ENCODE measurements around the gene TAGAP. TPM values are rescaled to one million over a fixed set of nuclear protein-coding genes. Genes with fewer than 3 reads are reported as not detected.

TAGAP gene
- total and polyA plus RNA-seq, 2 donors: 2.5 to 3.5 TPM

DNA sequence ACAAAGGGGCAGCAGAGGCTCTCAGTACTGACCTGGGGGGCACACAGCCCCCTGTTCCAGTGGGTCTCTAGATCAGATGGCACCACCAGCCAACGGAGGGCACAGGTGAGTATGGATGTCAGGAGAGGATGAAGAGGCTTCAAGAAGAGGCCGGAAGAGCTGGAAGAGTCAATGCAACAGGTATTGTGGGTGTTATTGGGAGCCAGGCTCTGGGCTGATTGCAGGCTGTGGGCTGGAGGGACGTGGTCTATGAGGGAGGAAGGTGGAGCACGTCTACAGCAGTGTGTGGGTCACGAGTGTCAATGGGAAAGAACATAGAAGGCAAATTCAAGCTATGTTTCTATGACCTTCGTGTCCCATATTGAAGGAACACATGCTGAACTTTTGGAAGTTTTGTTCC lies 18.8 kb upstream of the TAGAP start:
- 88% methylated on average over 6 of the region's 6 CpGs for WGBS

DNA sequence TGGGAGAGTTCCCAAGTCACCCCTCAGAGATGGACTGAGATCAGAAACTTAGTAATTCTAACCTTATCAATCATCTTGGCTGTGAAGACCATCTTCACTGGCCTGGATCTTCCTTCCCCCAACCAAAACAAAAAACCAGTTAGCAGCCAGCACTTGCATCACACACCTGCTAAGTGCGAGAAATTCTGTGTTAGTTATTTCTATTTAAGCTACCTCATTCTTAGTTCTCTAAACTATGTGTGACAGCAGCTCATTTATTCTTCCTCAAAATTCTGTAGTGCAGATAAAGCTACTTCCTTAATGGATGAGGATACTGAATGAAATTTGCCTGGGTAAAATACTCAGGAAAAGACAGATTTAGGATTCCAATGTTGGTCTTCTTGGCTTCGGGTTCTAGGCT lies 18.2 kb upstream of the TAGAP start:
- Histone ChIP-seq H3K27ac (ENCODE audit: low read depth) (no peak overlapping the region), H3K4me1 (ENCODE audit: insufficient read depth) (no peaks in the 10 kb centered on the region), H3K36me3 (ENCODE audit: insufficient read depth) (no peaks in the 10 kb centered on the region), H3K4me3 (ENCODE audit: low read depth, low read length) (no peak overlapping the region)
- no peak for DNase-seq (ENCODE audit: extremely low spot score)
- WGBS: 80% methylated on average over 2 of the region's 2 CpGs

More for the DNA sequence above, 18.8 kb upstream of the TAGAP start:
- Histone ChIP-seq H3K4me3 (ENCODE audit: low read depth, low read length) (no peak overlapping the region), H3K27ac (ENCODE audit: low read depth) (no peak overlapping the region), H3K4me1 (ENCODE audit: insufficient read depth) (no peaks in the 10 kb centered on the region), H3K36me3 (ENCODE audit: insufficient read depth) (no peaks in the 10 kb centered on the region)
- DNase-seq (ENCODE audit: extremely low spot score): no peak

DNA sequence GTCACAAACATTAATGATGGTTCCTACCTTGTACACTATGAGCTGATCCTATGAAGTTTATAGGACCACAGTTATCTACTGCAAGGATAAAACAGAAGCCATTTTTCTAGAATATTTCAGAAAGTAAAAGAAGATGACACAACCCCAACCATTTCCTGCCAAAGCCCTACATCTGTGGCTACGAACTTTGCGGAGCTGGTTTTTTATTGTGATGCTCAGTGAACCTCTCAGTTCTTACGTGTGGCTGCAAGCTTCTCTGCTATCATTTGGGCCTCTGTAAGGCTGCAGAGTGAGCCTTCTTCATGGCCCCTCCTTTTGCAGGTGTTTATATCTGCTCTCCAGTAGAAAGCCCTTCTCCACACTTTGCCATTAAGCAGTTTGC lies 17.8 kb upstream of the TAGAP start:
- H3K27ac ChIP-seq (ENCODE audit: low read depth): no peak overlapping the region
- WGBS: 83% methylated on average over 3 of the region's 3 CpGs
- no peaks in the 10 kb centered on the region for H3K36me3 ChIP-seq (ENCODE audit: insufficient read depth)
- DNase-seq (ENCODE audit: extremely low spot score): no peak
- H3K4me1 ChIP-seq (ENCODE audit: insufficient read depth): no peaks in the 10 kb centered on the region
- H3K4me3 ChIP-seq (ENCODE audit: low read depth, low read length): no peak overlapping the region

DNA sequence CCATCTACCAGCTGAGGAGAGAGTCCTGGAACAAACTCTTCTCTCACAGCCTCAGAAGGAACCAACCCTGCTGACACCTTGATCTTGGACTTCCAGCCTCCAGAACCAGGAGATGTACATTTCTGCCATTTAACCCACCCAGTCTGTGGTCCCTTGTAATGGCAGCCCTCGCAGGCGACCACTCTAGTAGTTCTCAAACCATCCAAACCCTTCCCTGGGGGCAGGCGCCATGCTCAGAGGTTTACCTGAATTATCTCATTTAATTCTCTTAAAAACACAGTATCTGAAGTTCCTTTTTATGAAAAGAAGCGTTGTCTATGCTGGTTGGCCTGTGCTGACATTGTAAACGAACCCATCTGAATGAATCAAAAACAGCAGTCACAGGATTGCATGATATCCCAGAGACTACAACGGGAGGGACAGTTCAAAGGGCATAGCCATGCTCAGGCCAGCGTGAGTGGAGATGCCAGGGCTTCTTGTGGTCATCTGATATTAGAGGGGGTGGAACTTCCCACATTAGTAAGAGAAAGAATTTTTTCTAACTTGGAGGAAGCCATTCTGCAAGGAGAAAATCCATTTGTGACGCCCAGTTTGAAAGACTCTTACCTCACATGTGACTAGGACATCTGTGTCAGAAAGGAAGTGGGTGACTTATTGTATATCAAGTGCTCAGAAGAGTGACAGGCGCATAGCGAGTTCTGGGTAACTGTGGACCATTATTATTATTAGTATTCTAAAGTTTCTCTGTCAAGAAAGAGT lies 17.2 kb upstream of the TAGAP start:
- 85% methylated on average over 10 of the region's 10 CpGs for WGBS
- H3K4me3 ChIP-seq (ENCODE audit: low read depth, low read length): no peak overlapping the region
- no peak for DNase-seq (ENCODE audit: extremely low spot score)
- H3K4me1 ChIP-seq (ENCODE audit: insufficient read depth): no peaks in the 10 kb centered on the region
- no peaks in the 10 kb centered on the region for H3K36me3 ChIP-seq (ENCODE audit: insufficient read depth)
- no peak overlapping the region for H3K27ac ChIP-seq (ENCODE audit: low read depth)

DNA sequence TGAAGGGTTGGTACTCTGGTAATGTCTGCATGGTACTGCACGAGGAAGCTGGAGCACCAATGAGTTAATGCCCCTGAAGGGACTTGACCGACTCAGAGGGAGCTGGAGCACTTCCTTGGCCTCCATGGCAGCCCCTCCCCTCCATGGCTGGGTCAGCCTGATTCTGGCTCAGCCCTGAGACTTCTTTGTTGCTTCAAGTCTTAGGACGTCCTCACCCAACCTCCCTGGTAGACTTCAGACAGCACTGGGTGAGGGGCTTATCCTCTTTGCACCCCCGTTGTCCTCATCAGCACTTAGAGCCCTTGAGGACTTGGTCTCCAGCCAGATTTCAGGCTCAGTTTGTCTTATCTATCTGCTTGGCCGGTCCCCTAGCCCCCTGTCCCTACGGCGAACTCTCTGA lies 16.4 kb upstream of the TAGAP start:
- H3K27ac ChIP-seq (ENCODE audit: low read depth): no peak overlapping the region
- WGBS: 82% methylated on average over 7 of the region's 7 CpGs
- H3K4me1 ChIP-seq (ENCODE audit: insufficient read depth): no peaks in the 10 kb centered on the region
- H3K36me3 ChIP-seq (ENCODE audit: insufficient read depth): no peaks in the 10 kb centered on the region
- H3K4me3 ChIP-seq (ENCODE audit: low read depth, low read length): no peak overlapping the region
- DNase-seq (ENCODE audit: extremely low spot score): no peak

DNA sequence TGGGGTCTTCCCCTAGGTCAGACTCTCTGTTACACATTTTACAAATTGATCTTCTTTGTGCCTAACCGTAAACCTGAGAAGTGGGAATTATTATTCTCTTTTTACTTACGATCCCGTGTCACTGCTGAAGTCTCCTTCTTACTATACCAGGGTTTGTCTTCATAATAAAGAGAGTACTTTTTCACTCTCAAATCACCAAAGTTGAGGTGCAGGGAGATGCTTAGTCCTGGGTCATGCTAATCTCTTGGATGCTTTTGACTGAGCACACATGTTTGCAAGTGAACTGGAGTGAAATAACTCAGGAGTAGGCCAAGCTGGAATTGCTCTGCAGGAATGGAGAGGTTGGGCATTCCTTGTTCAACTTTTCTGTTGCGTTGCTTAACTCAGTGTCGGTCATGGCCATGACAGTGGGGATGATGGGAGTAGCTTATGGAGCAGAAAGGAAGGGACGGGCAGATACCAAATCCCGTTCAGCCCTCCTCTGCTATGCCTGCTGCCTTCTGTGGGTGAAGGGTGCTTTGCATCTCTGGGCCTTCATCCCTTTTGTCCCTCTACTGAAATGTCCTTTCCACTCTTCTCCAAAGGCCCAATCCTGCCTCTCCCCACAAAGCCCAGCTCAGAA lies 15.2 kb upstream of the TAGAP start:
- H3K4me3 ChIP-seq (ENCODE audit: low read depth, low read length): no peak overlapping the region
- 93% methylated on average over 7 of the region's 7 CpGs for WGBS
- H3K36me3 ChIP-seq (ENCODE audit: insufficient read depth): no peaks in the 10 kb centered on the region
- no peak for DNase-seq (ENCODE audit: extremely low spot score)
- H3K27ac ChIP-seq (ENCODE audit: low read depth): no peak overlapping the region
- peaks cover 2% of the 10 kb centered on the region for H3K4me1 ChIP-seq (ENCODE audit: insufficient read depth)

DNA sequence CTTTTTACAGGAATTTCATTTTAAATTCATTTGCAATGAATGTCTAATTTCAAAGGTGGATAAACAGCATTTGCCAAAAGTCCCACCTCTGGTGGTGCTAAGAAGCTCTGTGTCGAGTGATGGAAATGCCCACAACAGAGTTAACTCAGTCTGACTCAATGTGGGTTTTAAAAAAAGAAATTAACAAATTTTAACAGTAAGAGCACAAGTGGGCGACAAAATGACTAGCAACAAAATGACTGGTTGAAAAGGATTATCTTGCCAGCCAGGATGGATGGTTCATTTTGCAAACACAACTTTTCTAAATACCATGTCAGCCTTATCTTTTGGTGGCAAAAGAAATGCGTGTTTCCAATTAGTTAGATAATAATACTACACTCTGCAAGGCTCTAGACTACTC lies 14.3 kb upstream of the TAGAP start:
- 86% methylated on average over 3 of the region's 3 CpGs for WGBS
- no peak overlapping the region for H3K27ac ChIP-seq (ENCODE audit: low read depth)
- H3K4me1 ChIP-seq (ENCODE audit: insufficient read depth): peaks cover 2% of the 10 kb centered on the region
- H3K4me3 ChIP-seq (ENCODE audit: low read depth, low read length): no peak overlapping the region
- no peaks in the 10 kb centered on the region for H3K36me3 ChIP-seq (ENCODE audit: insufficient read depth)
- no peak for DNase-seq (ENCODE audit: extremely low spot score)

DNA sequence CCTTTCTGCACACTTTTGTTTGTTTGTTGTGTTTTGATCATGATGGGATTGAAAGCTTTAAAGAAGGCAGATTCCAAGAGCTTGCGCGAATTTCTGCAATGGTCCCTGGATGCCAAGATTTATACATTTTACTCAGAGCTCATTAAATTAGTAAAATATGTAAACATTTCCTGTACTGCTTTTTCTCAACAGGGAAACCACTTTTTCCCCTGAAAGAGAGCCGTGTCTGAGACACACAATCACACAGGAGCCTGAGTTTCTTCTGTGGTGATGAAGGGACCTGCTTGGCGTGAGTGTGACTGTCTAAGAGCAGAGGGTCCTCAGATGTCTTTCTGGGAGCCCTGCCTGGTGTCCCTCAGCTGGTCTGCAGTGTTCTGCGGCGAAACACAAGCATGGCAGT lies 12.1 kb upstream of the TAGAP start:
- H3K4me1 ChIP-seq (ENCODE audit: insufficient read depth): peaks cover 2% of the 10 kb centered on the region
- 53% methylated on average over 6 of the region's 6 CpGs for WGBS
- DNase-seq (ENCODE audit: extremely low spot score): no peak

DNA sequence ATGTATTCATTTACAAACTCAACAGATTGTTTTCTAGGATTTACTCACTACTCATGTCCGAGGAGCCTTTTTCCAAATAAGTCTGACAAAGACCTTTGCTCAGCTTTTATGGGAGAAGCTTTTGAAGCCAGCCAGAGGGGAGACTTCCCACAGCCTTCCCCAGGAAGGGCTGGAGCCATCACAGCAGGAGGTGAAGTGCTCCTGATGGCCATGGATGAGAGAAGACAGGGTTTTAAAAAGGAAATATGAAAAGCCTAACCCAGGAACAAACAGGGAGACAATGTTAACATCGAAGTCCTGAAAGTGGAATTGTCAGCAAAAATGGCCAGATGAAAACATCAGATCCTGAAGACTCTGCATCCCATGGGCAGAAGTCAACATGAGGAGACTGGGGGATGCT lies 11.6 kb upstream of the TAGAP start:
- WGBS: 18% methylated on average over 2 of the region's 2 CpGs
- Histone ChIP-seq H3K4me3 (ENCODE audit: low read depth, low read length) (no peak overlapping the region), H3K36me3 (ENCODE audit: insufficient read depth) (no peaks in the 10 kb centered on the region), H3K4me1 (ENCODE audit: insufficient read depth) (peaks cover 2% of the 10 kb centered on the region), H3K27ac (ENCODE audit: low read depth) (no peak overlapping the region)
- DNase-seq (ENCODE audit: extremely low spot score): no peak

More for the DNA sequence above, 12.1 kb upstream of the TAGAP start:
- H3K4me3 ChIP-seq (ENCODE audit: low read depth, low read length): no peak overlapping the region
- no peaks in the 10 kb centered on the region for H3K36me3 ChIP-seq (ENCODE audit: insufficient read depth)
- H3K27ac ChIP-seq (ENCODE audit: low read depth): no peak overlapping the region

DNA sequence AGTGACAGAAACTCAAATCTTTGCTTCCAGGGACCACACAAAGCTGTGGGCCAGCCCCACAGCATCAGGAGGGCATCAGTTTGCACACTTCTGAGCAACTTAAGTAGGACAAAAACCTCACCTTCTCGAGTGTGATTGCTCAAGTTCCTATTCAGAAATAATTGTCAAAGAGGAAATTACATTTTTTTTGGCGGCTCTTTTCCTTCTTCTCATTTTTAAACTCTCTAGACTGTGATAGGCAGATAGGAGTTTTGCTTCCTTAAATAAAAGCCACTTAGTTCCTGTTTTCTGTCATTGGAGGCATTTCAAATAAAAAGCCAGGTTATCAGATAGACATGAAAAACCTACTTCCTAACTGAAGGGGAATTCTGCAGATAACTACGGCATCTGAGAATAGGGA lies 11.2 kb upstream of the TAGAP start:
- DNase-seq (ENCODE audit: extremely low spot score): no peak
- Histone ChIP-seq H3K27ac (ENCODE audit: low read depth) (no peak overlapping the region), H3K36me3 (ENCODE audit: insufficient read depth) (no peaks in the 10 kb centered on the region), H3K4me3 (ENCODE audit: low read depth, low read length) (no peak overlapping the region), H3K4me1 (ENCODE audit: insufficient read depth) (peaks cover 2% of the 10 kb centered on the region)
- 23% methylated on average over 3 of the region's 3 CpGs for WGBS

DNA sequence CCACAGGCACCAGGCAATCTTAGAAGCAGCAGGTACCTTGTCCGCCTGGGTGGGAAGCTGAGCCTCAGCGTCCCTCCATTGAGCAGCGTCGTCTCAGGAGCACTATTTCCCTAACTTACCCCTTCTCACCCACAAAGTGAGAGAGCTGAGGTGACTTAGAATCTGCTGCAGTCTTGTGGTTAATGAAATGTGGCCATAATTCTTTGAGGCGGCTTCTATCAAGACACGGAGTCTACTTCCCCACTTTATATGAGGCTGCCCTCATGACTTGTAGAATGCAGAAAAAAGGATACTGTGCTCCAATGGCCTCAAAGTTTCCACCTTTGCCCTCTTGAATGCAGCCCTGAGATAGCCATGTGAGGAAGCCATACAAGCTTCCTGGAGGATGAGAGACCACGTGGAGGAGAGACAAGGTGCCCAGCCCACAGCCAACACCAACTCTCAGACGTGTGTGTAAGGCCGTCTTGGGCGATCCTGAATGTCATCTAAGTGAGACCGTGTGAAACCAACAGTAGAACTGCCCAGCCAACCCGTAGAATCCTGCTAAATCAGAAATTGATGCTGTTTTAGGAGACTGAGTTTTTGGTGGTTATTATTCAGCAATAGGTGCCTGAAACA lies 9.1 kb upstream of the TAGAP start:
- DNase-seq (ENCODE audit: extremely low spot score): no peak
- Histone ChIP-seq H3K4me1 (ENCODE audit: insufficient read depth) (peaks cover 2% of the 10 kb centered on the region), H3K4me3 (ENCODE audit: low read depth, low read length) (no peak overlapping the region), H3K27ac (ENCODE audit: low read depth) (no peak overlapping the region), H3K36me3 (ENCODE audit: insufficient read depth) (no peaks in the 10 kb centered on the region)
- WGBS: 90% methylated on average over 12 of the region's 12 CpGs

DNA sequence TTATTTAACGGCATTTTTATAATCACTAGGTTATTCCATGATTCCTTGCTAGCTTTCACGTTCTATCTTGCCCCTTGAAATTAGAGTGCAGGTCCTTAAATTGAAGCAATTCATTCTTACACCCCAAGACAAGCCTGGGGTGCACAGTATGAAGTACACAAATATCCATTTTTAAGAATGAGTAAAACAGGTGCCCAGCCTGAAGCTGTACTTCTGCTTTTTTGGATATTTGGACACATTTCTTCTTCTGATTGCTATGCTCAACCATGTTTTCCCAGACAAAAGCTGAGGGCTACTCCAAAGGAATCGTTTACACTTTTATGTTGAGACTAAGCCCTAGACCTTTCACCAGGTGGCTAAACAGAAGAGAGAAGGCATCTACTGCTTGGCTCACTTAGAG lies 7.9 kb upstream of the TAGAP start:
- H3K4me1 ChIP-seq (ENCODE audit: insufficient read depth): peaks cover 2% of the 10 kb centered on the region
- 68% methylated on average over 3 of the region's 3 CpGs for WGBS
- no peaks in the 10 kb centered on the region for H3K36me3 ChIP-seq (ENCODE audit: insufficient read depth)
- H3K27ac ChIP-seq (ENCODE audit: low read depth): no peak overlapping the region
- DNase-seq (ENCODE audit: extremely low spot score): no peak
- H3K4me3 ChIP-seq (ENCODE audit: low read depth, low read length): no peak overlapping the region

DNA sequence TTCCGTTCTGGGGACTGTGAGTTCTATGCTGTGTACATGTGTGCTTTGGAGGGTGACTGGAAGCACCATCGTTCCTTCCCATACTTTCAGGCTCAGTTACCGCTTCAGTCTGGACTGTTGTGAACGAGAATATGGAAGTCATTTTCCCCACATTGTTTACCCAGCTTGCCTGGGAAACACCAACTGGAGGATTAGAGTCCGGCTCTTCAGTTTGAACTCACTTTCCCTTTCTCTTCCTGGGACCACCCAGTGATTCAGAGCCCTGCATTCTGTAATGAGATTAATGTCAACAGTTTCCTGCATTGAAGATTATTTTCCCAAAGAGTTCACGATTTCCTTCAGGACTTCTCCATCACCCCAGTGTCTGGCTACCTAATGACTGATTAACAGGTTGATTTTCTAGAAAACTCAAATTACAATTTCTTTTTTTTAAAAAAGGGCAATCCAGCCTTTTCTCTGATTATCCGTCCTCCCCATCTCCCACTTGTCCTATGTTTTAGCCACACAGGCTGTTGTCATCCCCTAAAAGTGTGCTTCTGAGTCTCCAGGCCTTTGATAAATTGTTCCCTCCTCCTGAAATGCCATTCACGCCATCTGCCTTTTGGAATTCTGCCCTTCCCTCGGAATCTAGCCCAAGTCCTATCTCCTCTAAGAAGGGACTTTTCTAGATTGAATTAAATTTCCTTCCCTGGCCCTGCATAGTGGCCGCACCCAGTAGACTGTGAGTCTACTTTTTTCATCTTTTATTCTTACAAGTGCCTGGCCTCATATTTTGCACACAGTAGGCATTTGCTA lies 3.3 kb upstream of the TAGAP start:
- Histone ChIP-seq H3K4me3 (ENCODE audit: low read depth, low read length) (no peak overlapping the region), H3K36me3 (ENCODE audit: insufficient read depth) (no peaks in the 10 kb centered on the region), H3K4me1 (ENCODE audit: insufficient read depth) (no peaks in the 10 kb centered on the region), H3K27ac (ENCODE audit: low read depth) (no peak overlapping the region)
- 53% methylated on average over 10 of the region's 10 CpGs for WGBS
- DNase-seq (ENCODE audit: extremely low spot score): no peak

All from urinary bladder (tissue), 4 donors.